Epidermal melanocyte (primary cell): ENCODE measurements around the gene SSR3.
A peak's percentile ranks its signal among the peaks of the same experiment; 100 is the strongest.

ENCODE experiments used
- DNase-seq: peaks from one replicate; pipeline ENCODE4 v3.0.0; 2011; ENCODE audit warnings: low spot score; ENCODE audit not compliant: insufficient read length

SSR3 gene

DNA sequence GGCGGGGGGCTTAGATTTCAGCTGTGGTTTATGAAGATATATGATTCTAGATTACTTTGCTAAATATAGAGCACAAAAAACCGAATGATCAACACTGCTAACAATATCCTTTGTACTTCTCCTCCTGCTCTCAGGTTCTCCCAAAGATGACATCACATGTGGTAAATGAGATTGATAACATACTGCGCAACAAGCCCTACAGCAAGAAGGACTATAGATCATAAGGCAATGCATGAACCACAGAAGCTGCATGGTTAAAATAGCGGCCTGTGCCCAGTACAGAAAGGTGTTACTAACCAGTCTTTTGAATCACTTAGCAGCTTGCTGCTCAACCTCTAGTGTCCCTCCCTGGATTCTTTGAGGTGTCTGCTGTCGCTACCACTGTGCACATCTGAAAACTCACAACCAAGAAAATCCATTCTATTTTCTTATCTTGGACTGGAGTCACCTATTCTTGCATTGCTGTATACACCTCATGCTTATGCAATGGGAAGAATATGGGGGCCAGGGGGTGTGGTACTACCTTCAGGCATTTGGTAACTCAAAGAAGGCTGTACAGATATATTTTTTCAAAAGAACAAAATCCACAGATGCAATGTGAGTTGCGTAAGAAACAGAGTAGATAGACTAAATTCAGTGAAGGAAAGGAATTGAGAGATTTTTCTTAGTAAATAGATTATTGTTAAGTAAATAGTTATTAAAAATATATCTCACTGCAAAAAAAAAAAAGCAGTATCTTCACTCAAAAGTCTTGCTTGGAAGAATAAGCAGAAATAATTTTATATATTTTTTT is 18.2 kb downstream of the SSR3 start:
- DNase-seq: no peak

DNA sequence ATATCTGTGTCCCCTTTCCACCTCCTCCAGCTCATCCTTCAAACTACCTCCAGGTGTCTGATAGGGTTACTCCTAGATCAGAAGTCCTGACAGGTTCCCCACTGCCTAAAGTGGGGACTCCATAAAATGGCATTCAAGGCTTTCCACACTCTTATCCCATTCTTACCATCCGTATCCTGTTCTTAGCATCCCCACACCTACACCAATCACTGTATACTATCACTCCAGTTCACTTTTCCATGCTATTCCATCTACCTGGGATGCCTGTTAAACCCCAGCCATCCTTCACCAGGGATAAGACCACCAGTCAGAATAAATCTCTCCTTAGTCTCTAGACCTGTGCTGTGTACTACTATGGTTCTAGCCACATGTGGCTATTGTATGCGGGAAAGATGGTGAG is 19.1 kb downstream of the SSR3 start:
- DNase-seq: no peak

DNA sequence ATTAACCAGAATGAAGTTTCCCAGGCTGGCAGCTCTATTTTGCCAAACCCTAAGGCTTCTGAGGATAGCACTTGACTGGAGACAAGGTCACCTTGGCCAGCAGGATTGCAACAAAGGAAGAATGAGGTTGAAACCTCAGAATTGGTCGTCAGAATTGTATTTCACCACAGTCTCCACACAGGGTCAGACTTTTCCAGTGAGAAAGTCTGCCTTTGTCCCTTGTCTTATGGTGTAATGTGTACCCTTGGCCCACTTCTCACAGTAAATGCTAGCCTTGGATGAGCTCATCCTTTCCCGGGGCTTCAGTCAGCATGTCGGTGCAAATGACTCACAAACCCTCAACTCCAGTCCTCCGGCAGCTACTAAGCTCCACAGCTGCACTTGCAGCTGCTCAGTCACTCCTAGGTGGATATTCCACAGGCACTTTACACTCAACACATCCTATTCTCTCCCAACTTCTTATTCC is 19.7 kb downstream of the SSR3 start:
- DNase-seq: peak; percentile 75

DNA sequence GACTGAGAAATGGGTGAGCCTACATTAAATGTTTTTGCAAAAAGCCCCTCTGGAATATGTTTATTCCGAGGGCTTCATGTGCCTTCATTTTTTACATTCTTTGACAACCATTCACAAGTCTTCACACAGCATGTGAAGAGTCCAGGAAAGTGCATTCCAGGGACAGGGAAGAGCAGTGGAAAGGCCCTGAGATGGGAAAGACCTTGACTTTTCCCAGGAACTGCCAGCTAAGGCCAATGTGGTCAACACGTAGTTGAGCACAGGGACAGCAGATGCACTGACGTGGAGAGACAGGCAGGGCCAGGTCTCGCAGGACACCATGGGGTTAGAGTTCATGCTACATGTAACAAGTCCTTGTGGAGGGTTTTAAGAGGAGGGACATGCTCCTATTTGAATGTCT is 21.7 kb downstream of the SSR3 start:
- DNase-seq: no peak

DNA sequence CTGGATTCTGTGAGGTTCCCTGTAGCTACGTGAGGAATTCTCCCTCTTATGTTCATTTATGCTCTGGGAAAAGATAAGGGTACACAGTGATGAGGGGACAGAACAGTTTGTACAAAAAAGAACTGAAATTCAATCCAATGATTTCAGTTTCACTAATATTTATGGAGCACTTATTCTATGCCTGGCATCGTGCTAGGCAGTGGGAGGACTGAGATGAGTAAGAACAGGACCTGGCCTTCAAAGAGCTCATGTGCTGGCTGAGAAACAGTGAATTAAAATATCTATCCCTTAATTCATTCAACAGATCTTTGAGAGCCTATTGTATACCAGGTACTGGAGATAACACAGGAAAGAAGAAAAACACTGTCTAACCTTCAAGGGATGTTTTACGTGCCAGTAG is 22.2 kb downstream of the SSR3 start:
- DNase-seq: no peak

DNA sequence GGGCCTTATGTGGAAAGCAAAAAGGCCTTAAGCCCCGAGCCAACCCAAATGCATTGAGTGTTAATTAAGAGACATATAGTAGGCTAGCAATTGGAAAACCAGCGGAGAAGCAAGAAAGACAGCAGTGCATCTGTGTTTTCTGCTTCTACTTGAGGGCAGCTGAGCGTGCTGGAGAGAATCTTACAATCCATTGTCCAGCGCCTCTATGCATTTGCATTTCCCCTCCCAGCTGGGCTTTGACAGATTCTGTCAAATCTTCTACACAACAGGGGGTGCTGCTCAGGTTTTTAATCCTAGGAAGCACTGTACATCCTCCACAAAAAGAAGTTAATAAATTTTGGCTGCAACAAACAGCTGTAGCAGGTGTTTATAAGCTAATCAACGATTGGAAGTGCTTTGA is 23.9 kb downstream of the SSR3 start:
- no peak for DNase-seq

DNA sequence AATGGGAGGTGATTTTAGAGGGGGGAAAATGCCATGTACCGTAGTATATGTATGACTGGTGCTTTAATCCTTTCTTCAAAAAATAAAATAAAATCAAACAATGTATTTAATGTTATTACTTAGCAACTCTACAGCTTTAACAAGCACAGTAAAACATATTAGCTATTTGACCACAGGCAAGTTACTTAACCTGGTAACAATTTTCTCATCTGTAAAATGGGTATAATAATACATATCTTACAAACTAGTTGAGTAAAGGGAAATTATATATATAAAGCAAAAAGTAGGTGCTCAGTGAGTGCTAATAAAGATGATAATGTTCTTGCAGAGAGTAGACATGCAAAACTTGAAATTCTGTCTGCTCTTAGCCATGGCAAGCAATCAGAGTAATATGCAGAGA is 27.9 kb downstream of the SSR3 start:
- no peak for DNase-seq

DNA sequence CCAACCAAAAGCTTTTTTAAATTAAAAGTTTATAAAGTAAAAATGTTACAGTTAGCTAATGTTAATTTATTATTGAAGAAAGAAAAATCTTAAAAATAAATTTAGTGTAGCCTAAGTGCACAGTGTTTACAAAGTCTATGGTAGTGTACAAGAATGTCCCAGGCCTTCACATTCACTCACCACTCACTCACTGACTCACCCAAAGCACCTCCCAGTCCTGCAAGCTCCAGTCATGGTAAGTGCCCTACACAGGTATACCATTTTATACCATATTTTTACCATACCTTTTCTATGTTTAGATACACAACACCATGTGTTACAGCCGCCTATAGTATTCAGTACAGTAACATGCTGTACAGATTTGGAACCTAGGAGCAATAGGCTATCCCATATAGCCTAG is 29.1 kb downstream of the SSR3 start:
- DNase-seq: no peak

DNA sequence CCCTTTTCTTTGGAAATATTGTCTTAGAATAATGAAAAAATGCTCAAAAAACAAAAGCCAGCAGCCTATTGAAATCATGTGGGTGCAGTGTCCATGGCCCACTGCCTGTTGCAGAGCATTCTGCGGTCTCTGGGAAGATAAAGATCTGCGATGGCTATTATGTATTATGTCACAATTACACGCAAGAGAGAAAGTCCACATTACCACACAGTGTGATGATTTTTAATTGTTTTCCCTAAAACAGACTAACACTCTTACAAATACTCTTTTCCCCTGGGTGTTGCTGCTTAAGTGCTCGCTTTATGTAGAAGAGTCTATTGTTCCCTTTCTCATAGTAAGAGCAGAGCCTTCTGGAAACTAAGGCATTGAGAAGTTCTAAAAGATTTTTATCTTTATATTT is 32.2 kb downstream of the SSR3 start:
- DNase-seq: no peak

DNA sequence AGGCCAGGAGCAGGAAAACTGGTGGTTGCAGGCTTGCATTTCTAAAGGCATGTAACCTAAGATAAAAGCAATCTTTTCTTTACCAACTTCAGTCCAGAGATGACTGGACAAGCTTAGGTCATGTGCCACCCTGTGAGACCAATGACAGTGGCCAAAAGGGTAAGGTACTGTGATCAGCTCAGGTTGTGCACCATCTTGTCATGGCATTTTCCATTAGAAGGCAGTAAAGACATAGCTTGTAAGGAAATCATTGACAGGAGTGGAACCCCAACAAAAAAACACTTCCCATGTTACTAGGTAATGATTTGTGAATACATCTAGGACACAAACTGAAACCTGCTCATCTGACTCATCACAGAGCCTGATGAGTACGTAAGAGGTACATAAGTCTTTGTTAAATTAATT is 35.2 kb downstream of the SSR3 start:
- no peak for DNase-seq

DNA sequence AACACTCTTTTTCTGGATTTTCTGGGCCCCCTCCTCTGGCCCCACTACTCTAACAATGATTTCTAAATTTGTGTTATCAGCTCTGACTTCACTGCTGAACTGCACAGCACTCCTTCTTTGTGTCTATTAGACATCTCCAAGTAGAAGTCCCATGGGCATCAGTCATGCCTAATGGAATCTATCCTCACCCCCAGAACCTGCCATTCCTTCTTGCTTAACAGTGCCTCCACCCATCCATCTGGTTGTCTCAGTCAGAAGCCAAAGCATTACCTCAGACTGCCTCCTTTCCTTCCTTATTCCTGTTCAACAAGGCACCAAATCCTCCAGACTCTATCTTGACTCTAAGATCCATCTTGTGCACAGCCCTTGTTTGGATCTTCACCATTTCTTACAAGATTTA is 36.2 kb downstream of the SSR3 start:
- no peak for DNase-seq

DNA sequence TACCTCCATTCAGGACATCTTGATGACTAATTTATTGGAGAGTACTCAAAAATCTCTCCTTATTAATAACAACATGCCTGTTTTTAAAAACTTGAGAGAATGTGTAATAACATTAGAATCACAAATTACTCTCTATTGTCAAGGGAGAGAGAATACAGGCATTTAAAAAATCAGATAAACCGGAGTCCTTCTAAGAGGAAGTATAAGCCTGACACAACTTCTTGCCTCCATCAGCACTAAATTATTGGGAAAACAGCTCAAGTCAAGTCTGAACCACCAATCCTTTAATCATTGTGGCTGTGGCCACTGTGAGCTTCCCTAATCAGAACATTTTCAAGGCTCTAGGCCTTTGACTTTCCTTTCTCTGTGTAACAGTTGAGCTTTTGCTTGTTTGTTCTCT is 38.0 kb downstream of the SSR3 start:
- DNase-seq: no peak

DNA sequence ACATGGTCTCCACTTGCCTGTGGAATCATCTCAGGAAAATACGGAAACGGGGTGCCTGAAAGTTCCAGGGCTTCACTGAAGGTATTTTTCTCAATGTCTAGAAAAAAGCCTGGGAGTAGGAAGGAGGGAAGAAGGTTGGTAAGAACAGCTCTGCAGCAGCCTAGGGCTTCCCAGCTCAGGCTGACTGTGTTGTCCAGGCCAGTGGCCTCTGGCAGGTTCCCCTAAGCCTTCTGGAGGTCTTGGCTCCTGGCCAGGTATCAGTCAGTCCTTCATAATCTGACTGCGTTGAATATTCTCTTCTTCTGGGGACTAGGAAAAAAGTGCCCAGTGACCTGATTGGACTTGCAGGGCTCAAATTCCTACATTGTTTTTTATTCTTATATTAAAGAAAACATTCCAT is 38.6 kb downstream of the SSR3 start:
- no peak for DNase-seq

DNA sequence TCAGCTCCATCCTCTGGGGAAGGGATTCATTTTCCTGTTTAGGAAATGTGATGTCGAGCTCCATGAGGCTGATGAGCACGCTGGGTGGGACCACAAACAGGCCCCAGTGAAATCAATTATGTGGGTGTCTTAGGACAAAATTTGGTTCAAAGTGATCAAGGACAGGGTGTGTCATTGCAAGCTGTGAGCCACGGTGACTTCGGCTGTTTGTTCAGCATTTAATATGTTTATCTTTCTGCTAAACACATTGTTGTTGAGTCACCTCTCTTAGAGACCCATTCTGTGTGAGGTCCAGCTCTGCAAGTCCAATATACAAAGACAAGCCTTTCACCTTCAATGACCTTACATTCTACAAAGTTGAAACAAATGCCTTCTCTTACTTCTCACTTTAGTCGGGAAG is 41.3 kb downstream of the SSR3 start:
- DNase-seq: no peak

DNA sequence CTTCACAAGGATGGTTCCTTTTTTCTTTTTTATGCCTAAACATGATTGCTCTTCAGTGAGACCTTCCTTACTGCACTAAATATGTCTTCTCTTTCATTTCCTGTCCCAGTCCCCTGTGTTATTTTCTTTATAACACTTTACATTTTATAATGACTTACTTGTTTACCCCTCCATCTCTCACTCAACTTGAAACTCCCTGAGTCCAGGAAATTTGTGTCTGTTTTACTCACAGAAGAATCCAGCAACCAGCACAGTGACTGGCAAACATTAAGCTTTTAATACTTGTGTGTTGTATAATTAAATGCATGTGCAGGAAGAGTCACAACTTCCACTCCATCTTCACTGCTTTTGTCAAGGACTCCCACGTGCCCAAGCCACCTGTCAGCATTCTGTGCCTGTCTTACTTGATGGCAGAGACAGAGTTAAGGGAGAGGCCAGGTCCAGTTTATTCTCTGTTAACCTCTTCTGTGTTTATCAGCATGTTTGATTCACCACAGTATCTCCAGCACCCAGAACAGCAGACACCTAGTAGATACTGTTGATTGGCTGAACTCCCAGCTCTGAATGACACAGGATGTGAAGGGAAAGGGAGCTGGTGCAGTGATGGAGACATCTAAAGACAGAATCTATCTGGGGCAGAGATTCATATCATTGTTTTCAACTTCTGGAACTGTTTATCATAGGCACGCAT is 42.8 kb downstream of the SSR3 start:
- no peak for DNase-seq

DNA sequence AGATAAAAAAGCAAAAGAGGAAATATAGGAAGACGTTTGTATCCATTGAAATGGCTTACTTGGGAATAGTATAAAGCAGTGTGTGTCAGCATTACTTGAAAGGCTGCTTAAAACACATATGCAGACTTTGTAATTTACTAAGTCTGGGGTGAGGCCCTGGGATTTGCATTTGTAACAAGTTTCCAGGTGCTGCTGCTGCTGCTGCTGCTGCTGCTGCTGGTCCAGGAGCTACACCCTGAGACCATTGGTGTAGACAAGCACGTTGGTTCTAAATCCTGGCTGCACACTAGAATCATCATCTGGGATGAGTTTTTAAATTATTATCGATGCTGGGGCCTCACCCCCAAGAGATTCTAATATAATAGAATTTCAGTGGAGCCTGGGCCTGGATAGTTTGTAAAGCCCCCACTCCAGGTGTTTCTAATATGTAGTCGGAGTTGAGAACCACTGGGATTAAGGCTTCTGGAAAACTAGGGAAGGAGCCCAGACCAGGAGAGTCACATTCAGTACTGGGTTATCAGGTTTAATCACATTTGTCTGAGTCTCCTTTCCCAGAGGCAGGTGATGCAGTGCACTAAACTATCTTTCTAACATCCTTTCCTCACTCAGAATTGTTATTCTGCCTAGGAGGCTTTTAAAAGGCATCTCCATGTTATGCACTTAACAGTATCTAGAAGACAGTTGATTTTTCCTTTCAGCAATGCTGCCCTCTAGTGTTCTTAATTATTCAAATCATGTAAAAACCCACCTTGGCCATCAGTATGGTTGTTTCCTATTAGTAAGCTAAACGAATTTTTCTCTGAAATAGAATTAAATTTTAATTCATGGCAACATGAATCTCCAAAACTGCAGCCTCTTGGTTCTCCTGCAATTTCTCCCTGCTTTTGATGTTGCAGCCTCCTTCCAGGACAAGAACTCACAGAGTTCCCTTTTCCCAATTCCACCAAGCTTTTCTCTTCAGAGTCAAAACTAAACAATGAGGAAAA is 45.4 kb downstream of the SSR3 start:
- DNase-seq: peak; percentile 81

DNA sequence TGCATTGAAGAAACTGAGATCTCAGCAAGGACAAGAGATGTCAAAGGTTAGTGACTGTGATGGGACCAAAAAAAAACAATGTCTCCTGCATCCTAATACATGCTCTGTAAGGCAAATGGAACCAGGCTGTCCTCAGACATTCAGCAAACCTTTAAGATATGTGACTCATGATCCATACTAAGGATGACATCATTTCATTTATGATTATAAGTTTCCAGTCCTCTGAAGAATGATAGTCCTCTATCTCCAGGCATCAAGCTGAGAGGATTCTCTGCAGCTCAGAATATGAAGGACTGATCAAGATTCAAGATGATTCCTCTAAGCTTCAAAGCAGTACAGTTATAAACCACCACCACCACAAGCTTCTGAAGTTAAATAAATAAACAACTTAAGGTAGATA is 47.6 kb downstream of the SSR3 start:
- DNase-seq: no peak

DNA sequence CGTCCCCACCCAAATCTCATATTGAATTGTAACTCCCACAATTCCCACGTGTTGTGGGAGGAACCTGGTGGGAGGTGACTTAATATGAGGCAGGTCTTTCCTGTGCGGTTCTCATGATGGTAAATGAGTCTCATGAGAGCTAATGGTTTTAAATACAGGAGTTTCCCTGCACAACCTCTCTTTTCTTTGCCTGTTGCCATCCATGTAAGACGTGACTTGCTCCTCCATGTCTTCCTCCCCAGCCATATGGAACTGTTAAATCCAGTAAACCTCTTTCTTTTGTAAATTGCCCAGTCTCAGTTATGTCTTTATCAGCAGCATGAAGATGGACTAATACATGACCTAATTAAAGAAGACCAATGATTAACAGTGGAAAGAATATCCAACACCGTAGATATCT is 56.6 kb downstream of the SSR3 start:
- no peak for DNase-seq

DNA sequence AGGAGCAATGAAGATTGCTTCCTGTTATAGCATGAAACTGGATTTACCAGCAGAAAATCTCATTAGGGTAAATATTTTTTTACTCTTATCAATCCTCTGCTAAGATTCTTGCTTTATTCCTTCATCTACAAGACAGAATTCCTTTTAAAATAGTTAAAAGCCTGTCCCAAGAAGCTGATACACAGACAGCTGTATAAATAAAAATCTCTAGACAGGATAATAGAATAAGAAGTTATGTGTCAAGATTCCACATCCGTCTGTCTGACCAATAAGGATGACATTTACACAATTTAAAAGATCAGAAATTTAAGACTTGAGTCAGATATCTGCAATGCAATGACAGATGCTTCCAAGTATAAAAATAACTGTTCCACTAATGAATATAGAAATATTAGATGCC is 57.6 kb downstream of the SSR3 start:
- no peak for DNase-seq

DNA sequence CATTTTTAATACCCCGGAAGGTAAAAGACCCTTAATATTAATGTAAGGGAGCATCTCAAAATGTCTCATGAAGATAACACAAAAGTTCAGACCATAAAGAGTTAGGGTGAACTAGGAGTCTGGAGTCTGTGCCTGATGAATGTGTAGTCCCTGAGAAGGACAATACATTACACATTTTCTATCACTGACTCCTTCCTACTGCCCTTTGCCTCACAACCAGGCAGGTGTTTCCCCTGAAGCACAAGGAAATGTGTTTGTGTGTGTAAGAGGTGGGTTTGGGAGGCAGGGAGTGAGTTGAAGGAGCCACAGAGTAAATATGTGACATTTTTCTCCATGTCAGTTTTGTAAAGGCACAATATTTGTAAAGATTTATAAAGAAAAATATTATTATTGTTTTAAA is 59.1 kb downstream of the SSR3 start:
- no peak for DNase-seq

DNA sequence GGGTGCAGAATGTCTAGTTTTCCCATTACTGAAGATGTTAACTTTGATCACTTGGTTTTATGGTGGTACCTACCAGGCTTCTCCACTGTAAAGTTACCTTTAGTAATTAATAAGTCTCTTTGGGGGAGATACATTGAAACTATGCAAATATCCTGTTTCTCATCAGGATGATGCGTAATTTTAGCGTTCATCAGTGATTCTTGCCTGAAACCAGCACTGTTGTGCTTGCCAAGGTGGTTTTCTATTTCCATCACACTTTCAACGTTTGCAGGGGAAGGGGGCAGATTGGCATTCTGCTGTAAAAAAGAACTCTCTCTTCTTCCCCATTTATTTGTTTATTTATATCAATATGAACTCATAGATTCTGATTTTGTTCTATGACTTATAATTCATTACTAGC is 61.0 kb downstream of the SSR3 start:
- no peak for DNase-seq

DNA sequence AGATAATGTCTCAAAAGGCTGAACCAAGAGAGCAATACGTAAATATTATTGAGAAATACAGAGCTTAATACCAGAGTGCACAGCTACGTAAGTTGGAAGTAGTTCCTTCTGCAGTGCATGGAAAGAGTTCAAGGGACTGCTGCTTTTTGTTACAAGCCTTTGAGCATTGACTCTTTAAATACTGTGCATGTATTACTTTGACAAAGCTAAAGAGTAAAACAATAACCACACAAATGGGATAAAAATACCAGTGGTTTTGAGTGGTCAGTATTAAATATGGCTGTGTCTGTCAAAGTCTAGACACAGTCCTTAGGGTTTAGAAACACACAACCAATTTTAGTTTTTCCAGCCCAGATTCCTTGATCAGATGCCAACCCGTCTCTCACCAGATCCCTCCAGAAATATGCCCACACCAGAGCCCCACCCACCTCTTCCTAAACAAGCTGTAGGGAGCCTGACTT is 62.1 kb downstream of the SSR3 start:
- no peak for DNase-seq
